ENCODE measurements around the gene CYB5D1.
"Not testable (repeated sequence)": the region's sequence is repeated elsewhere in the genome, so short reads cannot be mapped to it uniquely, and the experiment has no call there.

Gene CYB5D1

GRCh38 chr17:7856011-7856810, 1.6 kb upstream of the CYB5D1 start:
- no peak for DNase-seq (ENCODE audit: low read depth)

- DNase-seq (ENCODE audit: low read depth): peak; percentile 71
Measured at GRCh38 chr17:7856811-7857712, 741 bp upstream of the CYB5D1 start, which contains the start of gene NAA38. Gene NAA38, minus strand, starts transcription at chr17:7857559. Its CDS starts 96 bp downstream, at chr17:7857463.

- DNase-seq (ENCODE audit: low read depth): no peak
Measured at GRCh38 chr17:7858522-7858810, 663 bp downstream of the CYB5D1 start.

GRCh38 chr17:7859028-7859427, 1.2 kb downstream of the CYB5D1 start:
- DNase-seq (ENCODE audit: low read depth): no peak

- no peak for DNase-seq (ENCODE audit: low read depth)
Measured at GRCh38 chr17:7862692-7863437, 5.1 kb downstream of the CYB5D1 start.

- DNase-seq (ENCODE audit: low read depth): not testable (repeated sequence)
Measured at GRCh38 chr17:7864384-7864783, 6.6 kb downstream of the CYB5D1 start.

- DNase-seq (ENCODE audit: low read depth): no peak
Measured at GRCh38 chr17:7864995-7865650, 7.3 kb downstream of the CYB5D1 start.

GRCh38 chr17:7867881-7868329, 10.1 kb downstream of the CYB5D1 start:
- no peak for DNase-seq (ENCODE audit: low read depth)

- DNase-seq (ENCODE audit: low read depth): no peak
Measured at GRCh38 chr17:7873051-7873450, 15.2 kb downstream of the CYB5D1 start.

GRCh38 chr17:7875804-7876370, 18.1 kb downstream of the CYB5D1 start:
- no peak for DNase-seq (ENCODE audit: low read depth)

- no peak for DNase-seq (ENCODE audit: low read depth)
Measured at GRCh38 chr17:7878234-7878633, 20.4 kb downstream of the CYB5D1 start.

- no peak for DNase-seq (ENCODE audit: low read depth)
Measured at GRCh38 chr17:7880076-7880868, 22.5 kb downstream of the CYB5D1 start.

GRCh38 chr17:7881276-7882054, 23.7 kb downstream of the CYB5D1 start:
- DNase-seq (ENCODE audit: low read depth): no peak

GRCh38 chr17:7882068-7882467, 24.3 kb downstream of the CYB5D1 start:
- no peak for DNase-seq (ENCODE audit: low read depth)

- DNase-seq (ENCODE audit: low read depth): no peak
Measured at GRCh38 chr17:7882629-7883028, 24.8 kb downstream of the CYB5D1 start.

GRCh38 chr17:7883781-7884386, 26.1 kb downstream of the CYB5D1 start:
- no peak for DNase-seq (ENCODE audit: low read depth)

GRCh38 chr17:7884581-7885366, 27.0 kb downstream of the CYB5D1 start:
- no peak for DNase-seq (ENCODE audit: low read depth)

- DNase-seq (ENCODE audit: low read depth): peak; percentile 25
Measured at GRCh38 chr17:7885367-7886226, 27.8 kb downstream of the CYB5D1 start.
